IPS DF 19.7 (cell line): ENCODE results near the gene RAD54L.
"Not testable (repeated sequence)": the region's sequence is repeated elsewhere in the genome, so short reads cannot be mapped to it uniquely, and the experiment has no call there.

ENCODE experiments used
- DNase-seq: peaks from one replicate; pipeline ENCODE4 v3.0.0-alpha.2; 2013; ENCODE audit warnings: low read depth, low spot score

RAD54L gene

GRCh38 chr1:46319960-46320914 lies 72.7 kb downstream of the RAD54L start:
- not testable (repeated sequence) for DNase-seq

GRCh38 chr1:46322191-46322590 lies 74.6 kb downstream of the RAD54L start:
- not testable (repeated sequence) for DNase-seq

- DNase-seq, result not testable (repeated sequence)
These were observed 77.9 kb downstream of the RAD54L start for GRCh38 chr1:46325285-46326076.
